ENCODE measurements around the gene NAPB. TPM values are rescaled to one million over a fixed set of nuclear protein-coding genes. Genes with fewer than 3 reads are reported as not detected.

NAPB gene
- total RNA-seq, 4 donors from 2014 or later: 4.0 to 20.5 (median 12.0) TPM

GRCh38 chr20:23409800-23410199 is 11.5 kb downstream of the NAPB start:
- TF ChIP-seq EP300 (IDR thresholded peaks at IDR 0.05; ENCODE audit: low read depth): no peak
- TF ChIP-seq CTCF (IDR thresholded peaks at IDR 0.05): no peak
- TF ChIP-seq POLR2A (IDR thresholded peaks at IDR 0.05): no peak
- no peak for TF ChIP-seq POLR2AphosphoS5 (IDR thresholded peaks at IDR 0.05)
- no peak overlapping the region for H3K4me3 ChIP-seq
- no peaks in the 10 kb centered on the region for H3K9me3 ChIP-seq
- H3K4me1 ChIP-seq: peaks cover 0 to 14% (median 2%) of the 10 kb centered on the region in 4 donors
- no peak for DNase-seq
- no peaks in the 10 kb centered on the region for H3K36me3 ChIP-seq
- in situ Hi-C loops (cut with MboI; ENCODE audit: low pct_ligation_motif_present in 1 of 4, low pct_unique_long_range_greater_than_20kb in 1 of 4, low sequenced_read_pairs in 3 of 4): no loop called here
- H3K27me3 ChIP-seq: no peaks in the 10 kb centered on the region
- H3K27ac ChIP-seq: no peak overlapping the region
- 89 to 100% methylated on average over 1 to 3 of the region's 3 CpGs for WGBS, 2 donors (ENCODE audit: low coverage in 1 of 2)
- intact Hi-C loops (cut with DNase I; ENCODE audit: low total_unique reads): loop anchor here (10.0 kb wide), 1 partner anchor 45 kb away; the partner anchor contains the start of gene GZF1

- Histone ChIP-seq H3K27me3 (no peaks in the 10 kb centered on the region), H3K4me3 (no peak overlapping the region), H3K9me3 (no peaks in the 10 kb centered on the region), H3K27ac (no peak overlapping the region), H3K36me3 (no peaks in the 10 kb centered on the region), H3K4me1 (peaks cover 0 to 20% (median 3%) of the 10 kb centered on the region in 4 donors)
- in situ Hi-C loops (cut with MboI; ENCODE audit: low pct_ligation_motif_present in 1 of 4, low pct_unique_long_range_greater_than_20kb in 1 of 4, low sequenced_read_pairs in 3 of 4): no loop called here
- no peak for DNase-seq
- 89 to 100% methylated on average over 2 of the region's 2 CpGs for WGBS, 2 donors (ENCODE audit: low coverage in 1 of 2)
- intact Hi-C loops (cut with DNase I; ENCODE audit: low total_unique reads): no loop called here
- TF ChIP-seq EP300 (IDR thresholded peaks at IDR 0.05; ENCODE audit: low read depth): no peak
- no peak for TF ChIP-seq POLR2A (IDR thresholded peaks at IDR 0.05)
- TF ChIP-seq POLR2AphosphoS5 (IDR thresholded peaks at IDR 0.05): no peak
- no peak for TF ChIP-seq CTCF (IDR thresholded peaks at IDR 0.05)
Observed at GRCh38 chr20:23408957-23409356, 12.3 kb downstream of the NAPB start.

- in situ Hi-C loops (cut with MboI; ENCODE audit: low pct_ligation_motif_present in 1 of 4, low pct_unique_long_range_greater_than_20kb in 1 of 4, low sequenced_read_pairs in 3 of 4) (no loop called here), intact Hi-C loops (cut with DNase I; ENCODE audit: low total_unique reads) (no loop called here)
- H3K27ac ChIP-seq: no peak overlapping the region
- H3K36me3 ChIP-seq: no peaks in the 10 kb centered on the region
- H3K4me1 ChIP-seq: peaks cover 0 to 24% (median 5%) of the 10 kb centered on the region in 4 donors
- TF ChIP-seq CTCF (IDR thresholded peaks at IDR 0.05): no peak
- no peaks in the 10 kb centered on the region for H3K27me3 ChIP-seq
- H3K4me3 ChIP-seq: no peak overlapping the region
- DNase-seq: no peak
- 79 to 84% methylated on average over 2 of the region's 2 CpGs for WGBS, 2 donors (ENCODE audit: low coverage in 1 of 2)
- H3K9me3 ChIP-seq: no peaks in the 10 kb centered on the region
Observed at GRCh38 chr20:23407781-23408464, 13.4 kb downstream of the NAPB start.

- in situ Hi-C loops (cut with MboI; ENCODE audit: low pct_ligation_motif_present in 1 of 4, low pct_unique_long_range_greater_than_20kb in 1 of 4, low sequenced_read_pairs in 3 of 4) (no loop called here), intact Hi-C loops (cut with DNase I; ENCODE audit: low total_unique reads) (no loop called here)
- H3K27me3 ChIP-seq: no peaks in the 10 kb centered on the region
- no peak overlapping the region for H3K27ac ChIP-seq
- DNase-seq: no peak
- H3K9me3 ChIP-seq: no peaks in the 10 kb centered on the region
- no peak overlapping the region for H3K4me3 ChIP-seq
- no peaks in the 10 kb centered on the region for H3K36me3 ChIP-seq
- H3K4me1 ChIP-seq: peaks cover 0 to 19% (median 4%) of the 10 kb centered on the region in 4 donors
- no peak for TF ChIP-seq CTCF (IDR thresholded peaks at IDR 0.05)
- no peak for TF ChIP-seq EP300 (IDR thresholded peaks at IDR 0.05; ENCODE audit: low read depth)
- no peak for TF ChIP-seq POLR2AphosphoS5 (IDR thresholded peaks at IDR 0.05)
- TF ChIP-seq POLR2A (IDR thresholded peaks at IDR 0.05): no peak
- WGBS, 2 donors (ENCODE audit: low coverage in 1 of 2): 94 to 100% methylated on average over 1 of the region's 1 CpG
Observed at GRCh38 chr20:23406880-23407279, 14.4 kb downstream of the NAPB start.

Measured in transverse colon (tissue), 4 donors.